HL-60 (cell line): ENCODE results near the gene DYNC1I1.

Experiments used
- CTCF ChIP-seq: IDR thresholded peaks from one replicate; pipeline ENCODE4 v1.5.1; 2011; ENCODE audit warnings: low read length, control low read depth, inconsistent platforms; ENCODE audit not compliant: insufficient read depth
- GABPA ChIP-seq: IDR thresholded peaks from 2 replicates; pipeline ENCODE4 v1.6.1; 2012; ENCODE audit warnings: low read depth
- POLR2AphosphoS5 ChIP-seq: IDR thresholded peaks from 2 replicates; pipeline ENCODE4 v1.6.1; 2012; ENCODE audit warnings: low read depth
- TF ChIP-seq, protein P1 (sequence below): IDR thresholded peaks from 2 replicates; pipeline ENCODE4 v1.6.1; 2012; ENCODE audit warnings: low read depth; ENCODE audit not compliant: insufficient replicate concordance

DNA sequence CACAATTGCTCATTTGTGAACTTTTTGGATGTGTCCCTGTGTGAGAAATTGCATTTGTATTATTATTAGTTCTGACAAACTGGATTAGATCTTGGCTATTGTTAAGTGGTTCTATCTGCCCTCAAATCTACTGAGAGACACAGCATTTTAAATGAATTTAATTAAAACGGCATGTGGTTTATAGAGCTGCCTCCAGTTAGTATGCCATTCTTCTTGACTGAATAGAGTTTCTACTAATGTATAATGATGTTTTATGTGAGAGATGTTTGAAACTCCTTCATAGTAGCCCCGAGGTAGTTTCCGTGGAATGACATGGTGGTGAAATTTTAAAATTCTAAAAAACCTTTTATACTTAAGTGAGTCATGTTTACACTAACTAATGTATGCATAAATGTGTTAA is 110.9 kb downstream of the DYNC1I1 start:
- no peak for TF ChIP-seq CTCF
- TF ChIP-seq POLR2AphosphoS5: no peak
- TF ChIP-seq GABPA: no peak
- TF ChIP-seq, protein P1, sequence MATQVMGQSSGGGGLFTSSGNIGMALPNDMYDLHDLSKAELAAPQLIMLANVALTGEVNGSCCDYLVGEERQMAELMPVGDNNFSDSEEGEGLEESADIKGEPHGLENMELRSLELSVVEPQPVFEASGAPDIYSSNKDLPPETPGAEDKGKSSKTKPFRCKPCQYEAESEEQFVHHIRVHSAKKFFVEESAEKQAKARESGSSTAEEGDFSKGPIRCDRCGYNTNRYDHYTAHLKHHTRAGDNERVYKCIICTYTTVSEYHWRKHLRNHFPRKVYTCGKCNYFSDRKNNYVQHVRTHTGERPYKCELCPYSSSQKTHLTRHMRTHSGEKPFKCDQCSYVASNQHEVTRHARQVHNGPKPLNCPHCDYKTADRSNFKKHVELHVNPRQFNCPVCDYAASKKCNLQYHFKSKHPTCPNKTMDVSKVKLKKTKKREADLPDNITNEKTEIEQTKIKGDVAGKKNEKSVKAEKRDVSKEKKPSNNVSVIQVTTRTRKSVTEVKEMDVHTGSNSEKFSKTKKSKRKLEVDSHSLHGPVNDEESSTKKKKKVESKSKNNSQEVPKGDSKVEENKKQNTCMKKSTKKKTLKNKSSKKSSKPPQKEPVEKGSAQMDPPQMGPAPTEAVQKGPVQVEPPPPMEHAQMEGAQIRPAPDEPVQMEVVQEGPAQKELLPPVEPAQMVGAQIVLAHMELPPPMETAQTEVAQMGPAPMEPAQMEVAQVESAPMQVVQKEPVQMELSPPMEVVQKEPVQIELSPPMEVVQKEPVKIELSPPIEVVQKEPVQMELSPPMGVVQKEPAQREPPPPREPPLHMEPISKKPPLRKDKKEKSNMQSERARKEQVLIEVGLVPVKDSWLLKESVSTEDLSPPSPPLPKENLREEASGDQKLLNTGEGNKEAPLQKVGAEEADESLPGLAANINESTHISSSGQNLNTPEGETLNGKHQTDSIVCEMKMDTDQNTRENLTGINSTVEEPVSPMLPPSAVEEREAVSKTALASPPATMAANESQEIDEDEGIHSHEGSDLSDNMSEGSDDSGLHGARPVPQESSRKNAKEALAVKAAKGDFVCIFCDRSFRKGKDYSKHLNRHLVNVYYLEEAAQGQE: no peak
